ENCODE measurements around the gene TEX14.
"Not testable (repeated sequence)": the region's sequence is repeated elsewhere in the genome, so short reads cannot be mapped to it uniquely, and the experiment has no call there.

The TEX14 gene

GRCh38 chr17:58657962-58658803 is 33.7 kb downstream of the TEX14 start:
- H3K4me1 ChIP-seq (ENCODE audit: control insufficient read depth, insufficient read depth, low read length); H3K4me3 ChIP-seq (ENCODE audit: insufficient read depth, low read depth, low read length); H3K36me3 ChIP-seq (ENCODE audit: control insufficient read depth, insufficient read depth, low read length); H3K9me3 ChIP-seq (ENCODE audit: control insufficient read depth, low read length); H3K27me3 ChIP-seq (ENCODE audit: control insufficient read depth, insufficient read depth, low read length, poor library complexity, severe bottlenecking): not testable (repeated sequence)
- WGBS, 2 experiments, result 46 to 48% methylated on average over 10 of the region's 10 CpGs
- H3K27ac ChIP-seq (ENCODE audit: insufficient read depth, low read depth, low read length, poor library complexity, severe bottlenecking), result peak overlapping the region; percentile 100

GRCh38 chr17:58648236-58648635 is 43.6 kb downstream of the TEX14 start:
- H3K27ac ChIP-seq (ENCODE audit: insufficient read depth, low read depth, low read length, poor library complexity, severe bottlenecking), result no peak overlapping the region
- no peaks in the 10 kb centered on the region for H3K27me3 ChIP-seq (ENCODE audit: control insufficient read depth, insufficient read depth, low read length, poor library complexity, severe bottlenecking)
- no peaks in the 10 kb centered on the region for H3K36me3 ChIP-seq (ENCODE audit: control insufficient read depth, insufficient read depth, low read length)
- H3K9me3 ChIP-seq (ENCODE audit: control insufficient read depth, low read length), result no peaks in the 10 kb centered on the region
- H3K4me1 ChIP-seq (ENCODE audit: control insufficient read depth, insufficient read depth, low read length), result no peaks in the 10 kb centered on the region
- no peak overlapping the region for H3K4me3 ChIP-seq (ENCODE audit: insufficient read depth, low read depth, low read length)

GRCh38 chr17:58643147-58643546 is 48.7 kb downstream of the TEX14 start:
- H3K27me3 ChIP-seq (ENCODE audit: control insufficient read depth, insufficient read depth, low read length, poor library complexity, severe bottlenecking), result no peaks in the 10 kb centered on the region
- 83 to 85% methylated on average over 2 of the region's 2 CpGs for WGBS, 2 experiments
- H3K27ac ChIP-seq (ENCODE audit: insufficient read depth, low read depth, low read length, poor library complexity, severe bottlenecking), result no peak overlapping the region

GRCh38 chr17:58641887-58642311 is 49.9 kb downstream of the TEX14 start:
- Histone ChIP-seq H3K9me3 (ENCODE audit: control insufficient read depth, low read length) (no peaks in the 10 kb centered on the region), H3K36me3 (ENCODE audit: control insufficient read depth, insufficient read depth, low read length) (no peaks in the 10 kb centered on the region), H3K4me1 (ENCODE audit: control insufficient read depth, insufficient read depth, low read length) (no peaks in the 10 kb centered on the region), H3K27me3 (ENCODE audit: control insufficient read depth, insufficient read depth, low read length, poor library complexity, severe bottlenecking) (no peaks in the 10 kb centered on the region), H3K27ac (ENCODE audit: insufficient read depth, low read depth, low read length, poor library complexity, severe bottlenecking) (no peak overlapping the region), H3K4me3 (ENCODE audit: insufficient read depth, low read depth, low read length) (no peak overlapping the region)
- WGBS, 2 experiments, result 93 to 96% methylated on average over 1 of the region's 1 CpG

More at GRCh38 chr17:58643147-58643546, 48.7 kb downstream of the TEX14 start:
- Histone ChIP-seq H3K9me3 (ENCODE audit: control insufficient read depth, low read length) (no peaks in the 10 kb centered on the region), H3K4me1 (ENCODE audit: control insufficient read depth, insufficient read depth, low read length) (no peaks in the 10 kb centered on the region), H3K4me3 (ENCODE audit: insufficient read depth, low read depth, low read length) (no peak overlapping the region), H3K36me3 (ENCODE audit: control insufficient read depth, insufficient read depth, low read length) (no peaks in the 10 kb centered on the region)

GRCh38 chr17:58640202-58640601 is 51.6 kb downstream of the TEX14 start:
- H3K27ac ChIP-seq (ENCODE audit: insufficient read depth, low read depth, low read length, poor library complexity, severe bottlenecking), result no peak overlapping the region
- no peaks in the 10 kb centered on the region for H3K27me3 ChIP-seq (ENCODE audit: control insufficient read depth, insufficient read depth, low read length, poor library complexity, severe bottlenecking)
- WGBS, 2 experiments, result 85 to 88% methylated on average over 4 of the region's 4 CpGs
- no peaks in the 10 kb centered on the region for H3K4me1 ChIP-seq (ENCODE audit: control insufficient read depth, insufficient read depth, low read length)
- H3K36me3 ChIP-seq (ENCODE audit: control insufficient read depth, insufficient read depth, low read length), result no peaks in the 10 kb centered on the region
- no peak overlapping the region for H3K4me3 ChIP-seq (ENCODE audit: insufficient read depth, low read depth, low read length)
- no peaks in the 10 kb centered on the region for H3K9me3 ChIP-seq (ENCODE audit: control insufficient read depth, low read length)

- no peaks in the 10 kb centered on the region for H3K4me1 ChIP-seq (ENCODE audit: control insufficient read depth, insufficient read depth, low read length)
- no peaks in the 10 kb centered on the region for H3K36me3 ChIP-seq (ENCODE audit: control insufficient read depth, insufficient read depth, low read length)
- H3K27ac ChIP-seq (ENCODE audit: insufficient read depth, low read depth, low read length, poor library complexity, severe bottlenecking), result no peak overlapping the region
- H3K9me3 ChIP-seq (ENCODE audit: control insufficient read depth, low read length), result no peaks in the 10 kb centered on the region
- 90 to 92% methylated on average over 6 of the region's 6 CpGs for WGBS, 2 experiments
- H3K27me3 ChIP-seq (ENCODE audit: control insufficient read depth, insufficient read depth, low read length, poor library complexity, severe bottlenecking), result no peaks in the 10 kb centered on the region
- H3K4me3 ChIP-seq (ENCODE audit: insufficient read depth, low read depth, low read length), result no peak overlapping the region
These were observed 52.2 kb downstream of the TEX14 start for GRCh38 chr17:58639681-58640080.

- H3K36me3 ChIP-seq (ENCODE audit: control insufficient read depth, insufficient read depth, low read length), result no peaks in the 10 kb centered on the region
- H3K27me3 ChIP-seq (ENCODE audit: control insufficient read depth, insufficient read depth, low read length, poor library complexity, severe bottlenecking), result no peaks in the 10 kb centered on the region
- H3K9me3 ChIP-seq (ENCODE audit: control insufficient read depth, low read length), result no peaks in the 10 kb centered on the region
- no peak overlapping the region for H3K4me3 ChIP-seq (ENCODE audit: insufficient read depth, low read depth, low read length)
- H3K4me1 ChIP-seq (ENCODE audit: control insufficient read depth, insufficient read depth, low read length), result peaks cover 5% of the 10 kb centered on the region
- no peak overlapping the region for H3K27ac ChIP-seq (ENCODE audit: insufficient read depth, low read depth, low read length, poor library complexity, severe bottlenecking)
- 90 to 91% methylated on average over 12 of the region's 12 CpGs for WGBS, 2 experiments
These were observed 54.8 kb downstream of the TEX14 start for GRCh38 chr17:58637011-58637570.

GRCh38 chr17:58632324-58633314 is 59.2 kb downstream of the TEX14 start:
- no peaks in the 10 kb centered on the region for H3K9me3 ChIP-seq (ENCODE audit: control insufficient read depth, low read length)
- WGBS, 2 experiments, result 90 to 91% methylated on average over 20 of the region's 20 CpGs
- H3K27me3 ChIP-seq (ENCODE audit: control insufficient read depth, insufficient read depth, low read length, poor library complexity, severe bottlenecking), result no peaks in the 10 kb centered on the region
- H3K36me3 ChIP-seq (ENCODE audit: control insufficient read depth, insufficient read depth, low read length), result no peaks in the 10 kb centered on the region
- H3K27ac ChIP-seq (ENCODE audit: insufficient read depth, low read depth, low read length, poor library complexity, severe bottlenecking), result peak overlapping the region; percentile 100
- H3K4me3 ChIP-seq (ENCODE audit: insufficient read depth, low read depth, low read length), result peak overlapping the region; percentile 43
- H3K4me1 ChIP-seq (ENCODE audit: control insufficient read depth, insufficient read depth, low read length), result peaks cover 6% of the 10 kb centered on the region

GRCh38 chr17:58631523-58632323 is 60.1 kb downstream of the TEX14 start:
- Histone ChIP-seq H3K4me3 (ENCODE audit: insufficient read depth, low read depth, low read length) (peak overlapping the region; percentile 43), H3K27ac (ENCODE audit: insufficient read depth, low read depth, low read length, poor library complexity, severe bottlenecking) (peak overlapping the region; percentile 100), H3K27me3 (ENCODE audit: control insufficient read depth, insufficient read depth, low read length, poor library complexity, severe bottlenecking) (no peaks in the 10 kb centered on the region), H3K9me3 (ENCODE audit: control insufficient read depth, low read length) (no peaks in the 10 kb centered on the region), H3K36me3 (ENCODE audit: control insufficient read depth, insufficient read depth, low read length) (no peaks in the 10 kb centered on the region), H3K4me1 (ENCODE audit: control insufficient read depth, insufficient read depth, low read length) (peaks cover 6% of the 10 kb centered on the region)
- 1% methylated on average over 28 to 30 of the region's 30 CpGs for WGBS, 2 experiments

Data from ectodermal cell (in vitro differentiated cells).